Right lobe of liver (tissue), 6 donors: ENCODE results near the gene PKP3. TPM values are rescaled to one million over a fixed set of nuclear protein-coding genes. Genes with fewer than 3 reads are reported as not detected.
"Not testable (repeated sequence)": the region's sequence is repeated elsewhere in the genome, so short reads cannot be mapped to it uniquely, and the experiment has no call there.

Experiments
- ATAC-seq, 4 donors: fragments of 200-7000 bp; cut with Tn5 transposase; one replicate each; pipeline ENCODE4 v1.9.1; 2020; ENCODE audit warnings: mild to moderate bottlenecking in 4 of 4, moderate library complexity in 4 of 4
- DNase-seq, 3 donors: peaks; one replicate each; pipeline ENCODE4 v3.0.0-alpha.2; 2020
- H3K27ac ChIP-seq, 3 donors: fragments of 200-600 bp; one replicate each; pipeline ENCODE4 v1.8.0; 2022
- H3K27me3 ChIP-seq, 2 donors: fragments of 200-600 bp; one replicate each; pipeline ENCODE4 v1.8.0; 2022
- H3K36me3 ChIP-seq, 4 donors: fragments of 200-600 bp; sonication (generic) in 1 of 4; one replicate each; pipeline versions ENCODE4 v1.5.1 to v1.8.0; 2017 to 2022; ENCODE audit warnings: control low read depth in 1 of 4
- H3K4me1 ChIP-seq, 4 donors: fragments of 200-600 bp; sonication (generic) in 1 of 4; one replicate each; pipeline versions ENCODE4 v1.5.1 to v1.8.0; 2017 to 2022; ENCODE audit warnings: control low read depth in 1 of 4
- H3K4me3 ChIP-seq, 3 donors: fragments of 200-600 bp; one replicate each; pipeline ENCODE4 v1.8.0; 2022
- H3K9me3 ChIP-seq, 4 donors: fragments of 200-600 bp; sonication (generic) in 1 of 4; one replicate each; pipeline versions ENCODE4 v1.5.1 to v1.8.0; 2017 to 2022; ENCODE audit warnings: control low read depth in 1 of 4
- POLR2A ChIP-seq: fragments of 450-650 bp; IDR thresholded peaks from one replicate; pipeline ENCODE4 v1.6.1; 2017; ENCODE audit warnings: antibody characterized with exemption, mild to moderate bottlenecking
- WGBS: methylation state at CpG from one replicate; pipeline ENCODE4 v1.1.6; 2018; ENCODE audit warnings: low coverage, low lambda C conversion rate; ENCODE audit not compliant: insufficient coverage; ENCODE audit errors: missing lambda C conversion rate; 5-methylcytosine and 5-hydroxymethylcytosine counted together
- intact Hi-C, 2 donors: fragments of 100-400 bp; cut with DNase I; formaldehyde crosslinking; loops; one replicate each; pipeline versions ENCODE4 v1.11.2 to v1.14.1; 2022
- total RNA-seq, 6 experiments: library from RNA; depleted of rRNA in 2 of 6; stranded (reverse); fragments of >200 nt in 2 of 6; fragmentation: NEBNext Ultra II Directional in 3 of 6; extraction: Animal tissue kit (Norgen Biotek cat#: 25700) in 3 of 6; gene quantifications; one replicate each; pipeline versions ENCODE4 v1.1.0 to v1.2.4, GENCODE V29; 2016 to 2023
- TF ChIP-seq, protein P1 (sequence below), 4 donors: fragments of 200-600 bp in 3 of 4; fragments of 450-650 bp in 1 of 4; IDR thresholded peaks; one replicate each; pipeline versions ENCODE4 v1.5.1 to v1.8.0; 2016 to 2022; ENCODE audit warnings: antibody characterized with exemption in 4 of 4, mild to moderate bottlenecking in 2 of 4
- donor health status: DM: no; HTN: yes; CAD: no.
- donor health status: DM: no; HTN: no; CAD: no.
- donor health status: DM: no; HTN: no; CAD: no.
- donor health status: DM: no; HTN: yes; CAD: no.
- donor health status: DM: no; HTN: yes; CAD: no.

The PKP3 gene
- total RNA-seq, 6 experiments from 2014 or later, result 0.43 to 1.5 (median 0.47) TPM; not detected in 3

DNA sequence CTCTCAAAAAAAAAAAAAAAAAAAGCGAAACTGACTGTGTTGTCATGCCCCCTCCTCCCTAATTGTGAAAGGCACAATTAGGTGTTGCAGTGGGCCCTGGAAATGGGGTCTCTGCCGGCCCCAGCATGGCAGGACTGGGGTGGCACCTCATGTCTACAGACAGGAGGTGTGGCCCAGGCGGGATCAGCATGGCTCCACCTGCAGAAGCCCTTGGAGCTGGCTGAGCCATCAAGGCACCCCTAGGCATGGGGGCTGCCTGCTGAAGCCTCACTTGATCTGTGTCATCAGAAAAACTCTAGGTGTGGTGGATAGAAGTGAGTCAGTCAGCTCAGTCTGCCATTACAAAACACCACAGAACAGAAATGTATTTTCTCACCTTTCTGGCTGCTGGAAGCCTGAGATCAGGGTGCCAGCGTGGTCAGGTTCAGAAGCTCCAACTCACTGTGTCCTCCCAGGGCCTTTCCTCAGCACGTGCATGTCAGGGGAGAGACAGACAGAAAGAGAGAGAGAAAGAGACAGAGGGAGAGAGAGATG is 34.8 kb upstream of the PKP3 start:
- Histone ChIP-seq H3K4me1 (peaks cover 0 to 15% (median 7%) of the 10 kb centered on the region in 4 donors), H3K27me3 (no peaks in the 10 kb centered on the region), H3K9me3 (no peaks in the 10 kb centered on the region), H3K27ac (no peak overlapping the region), H3K4me3 (no peak overlapping the region), H3K36me3 (no peaks in the 10 kb centered on the region)
- WGBS, result 41% methylated on average over 2 of the region's 5 CpGs
- TF ChIP-seq, protein P1, sequence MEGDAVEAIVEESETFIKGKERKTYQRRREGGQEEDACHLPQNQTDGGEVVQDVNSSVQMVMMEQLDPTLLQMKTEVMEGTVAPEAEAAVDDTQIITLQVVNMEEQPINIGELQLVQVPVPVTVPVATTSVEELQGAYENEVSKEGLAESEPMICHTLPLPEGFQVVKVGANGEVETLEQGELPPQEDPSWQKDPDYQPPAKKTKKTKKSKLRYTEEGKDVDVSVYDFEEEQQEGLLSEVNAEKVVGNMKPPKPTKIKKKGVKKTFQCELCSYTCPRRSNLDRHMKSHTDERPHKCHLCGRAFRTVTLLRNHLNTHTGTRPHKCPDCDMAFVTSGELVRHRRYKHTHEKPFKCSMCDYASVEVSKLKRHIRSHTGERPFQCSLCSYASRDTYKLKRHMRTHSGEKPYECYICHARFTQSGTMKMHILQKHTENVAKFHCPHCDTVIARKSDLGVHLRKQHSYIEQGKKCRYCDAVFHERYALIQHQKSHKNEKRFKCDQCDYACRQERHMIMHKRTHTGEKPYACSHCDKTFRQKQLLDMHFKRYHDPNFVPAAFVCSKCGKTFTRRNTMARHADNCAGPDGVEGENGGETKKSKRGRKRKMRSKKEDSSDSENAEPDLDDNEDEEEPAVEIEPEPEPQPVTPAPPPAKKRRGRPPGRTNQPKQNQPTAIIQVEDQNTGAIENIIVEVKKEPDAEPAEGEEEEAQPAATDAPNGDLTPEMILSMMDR (IDR thresholded peaks at IDR 0.05), result no peak
- no peak for TF ChIP-seq POLR2A
- ATAC-seq (no peak), DNase-seq (peak in 2 of 3 donors; percentile 11 to 42)
- intact Hi-C loops, result loop anchor here in 1 of 2 donors (5.0 kb wide), 1 partner anchor 147 kb away; no protein-coding TSS in a partner anchor

DNA sequence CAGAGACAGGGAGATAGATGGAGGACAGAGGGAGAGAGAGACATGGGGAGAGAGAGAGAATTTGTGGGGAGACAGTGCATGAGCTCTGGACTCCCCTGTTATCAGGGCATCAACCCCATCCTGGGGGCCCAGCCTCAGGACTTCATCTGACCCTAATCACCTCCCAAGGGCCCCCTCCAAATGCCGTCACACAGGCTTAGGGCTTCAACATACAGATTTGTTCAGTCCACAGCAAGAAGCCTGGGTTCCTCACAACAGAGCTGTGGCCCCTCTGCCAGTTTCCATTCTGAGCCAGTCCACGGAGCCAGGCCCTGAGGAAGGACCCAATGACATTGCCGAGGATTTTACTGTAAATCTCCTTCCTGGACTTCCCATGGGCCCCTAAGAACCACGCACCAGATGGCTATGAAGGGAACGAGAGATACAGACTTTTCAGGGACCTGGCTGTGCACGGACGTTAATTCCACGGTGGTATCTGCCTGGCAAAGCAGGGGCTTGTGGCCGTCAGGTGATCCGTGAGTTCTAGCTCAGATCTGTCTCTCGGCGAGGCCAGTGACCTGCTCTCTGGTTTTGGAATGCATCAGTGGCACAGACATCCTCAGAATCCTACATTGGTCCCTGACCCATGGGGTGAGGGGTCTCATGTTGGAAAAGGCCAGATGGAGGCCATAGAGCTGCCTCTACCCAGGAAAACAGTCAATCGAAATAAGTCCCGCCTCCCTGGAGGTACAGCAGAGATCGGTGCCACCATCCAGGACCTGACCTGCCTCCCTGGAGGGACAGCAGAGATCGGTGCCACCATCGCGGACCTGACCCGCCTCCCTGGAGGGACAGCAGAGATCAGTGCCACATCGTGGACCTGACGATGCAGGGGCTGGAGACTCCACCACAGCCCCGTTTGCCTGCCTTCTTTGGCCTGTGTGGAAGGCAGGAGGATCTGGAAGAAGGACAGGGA is 33.4 kb upstream of the PKP3 start:
- Histone ChIP-seq H3K36me3 (no peaks in the 10 kb centered on the region), H3K9me3 (no peaks in the 10 kb centered on the region), H3K4me1 (peaks cover 0 to 2% (median under 1%) of the 10 kb centered on the region in 4 donors), H3K4me3 (no peak overlapping the region), H3K27ac (no peak overlapping the region), H3K27me3 (no peaks in the 10 kb centered on the region)
- intact Hi-C loops, result loop anchor here in 1 of 2 donors (10.0 kb wide), 2 partner anchors 56 to 106 kb away; partner anchors contain the start of gene IFITM2
- no peak for ATAC-seq
- TF ChIP-seq, protein P1 (IDR thresholded peaks at IDR 0.05), result no peak
- TF ChIP-seq POLR2A, result no peak
- DNase-seq, result peak in 1 of 3 donors; percentile 19
- 66% methylated on average over 8 of the region's 22 CpGs for WGBS

DNA sequence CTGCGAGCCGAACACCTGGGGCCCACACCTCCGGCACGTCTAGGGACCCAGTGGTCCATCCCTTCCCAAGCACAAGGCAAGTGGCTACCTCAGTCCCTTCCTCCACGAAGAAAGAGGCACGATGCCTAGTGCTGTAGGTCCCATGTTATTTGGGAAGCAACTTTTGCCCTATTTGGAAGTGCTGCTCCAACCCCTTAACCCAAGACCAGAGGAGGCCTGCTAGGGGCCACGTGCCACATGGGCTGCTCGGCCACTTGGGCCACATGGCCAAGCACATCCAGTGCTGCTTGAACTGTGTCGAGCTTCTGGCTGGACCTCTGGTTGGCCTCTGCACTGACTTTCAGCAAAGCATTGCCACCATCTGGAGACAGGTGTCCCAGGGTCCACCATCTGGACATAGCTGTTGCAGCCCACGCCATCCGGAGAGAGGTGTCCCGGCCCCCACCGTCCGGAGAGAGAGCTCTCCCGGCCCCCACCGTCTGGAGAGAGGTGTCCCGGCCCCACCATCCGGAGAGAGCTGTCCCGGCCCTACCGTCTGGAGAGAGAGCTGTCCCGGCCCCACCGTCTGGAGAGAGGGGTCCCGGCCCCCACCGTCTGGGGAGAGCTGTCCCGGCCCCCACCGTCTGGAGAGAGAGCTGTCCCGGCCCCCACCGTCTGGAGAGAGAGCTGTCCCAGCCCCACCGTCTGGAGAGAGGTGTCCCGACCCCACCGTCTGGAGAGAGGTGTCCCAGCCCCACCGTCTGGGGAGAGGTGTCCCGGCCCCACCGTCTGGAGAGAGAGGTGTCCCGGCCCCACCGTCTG is 31.2 kb upstream of the PKP3 start:
- DNase-seq, result peak in 1 of 3 donors; percentile 16
- H3K4me3 ChIP-seq, result no peak overlapping the region
- TF ChIP-seq POLR2A, result no peak
- TF ChIP-seq, protein P1 (IDR thresholded peaks at IDR 0.05), result no peak
- WGBS, result no CpG with 5 or more reads among the region's 36 CpGs
- no peak for ATAC-seq
- H3K4me1 ChIP-seq, result no peaks in the 10 kb centered on the region
- no peaks in the 10 kb centered on the region for H3K9me3 ChIP-seq
- H3K27ac ChIP-seq, result no peak overlapping the region
- H3K36me3 ChIP-seq, result no peaks in the 10 kb centered on the region
- intact Hi-C loops, result loop anchor here in 1 of 2 donors (10.0 kb wide), 2 partner anchors 58 to 108 kb away; partner anchors contain the start of gene IFITM2
- H3K27me3 ChIP-seq, result peaks cover 0 to 4% of the 10 kb centered on the region in 2 donors

DNA sequence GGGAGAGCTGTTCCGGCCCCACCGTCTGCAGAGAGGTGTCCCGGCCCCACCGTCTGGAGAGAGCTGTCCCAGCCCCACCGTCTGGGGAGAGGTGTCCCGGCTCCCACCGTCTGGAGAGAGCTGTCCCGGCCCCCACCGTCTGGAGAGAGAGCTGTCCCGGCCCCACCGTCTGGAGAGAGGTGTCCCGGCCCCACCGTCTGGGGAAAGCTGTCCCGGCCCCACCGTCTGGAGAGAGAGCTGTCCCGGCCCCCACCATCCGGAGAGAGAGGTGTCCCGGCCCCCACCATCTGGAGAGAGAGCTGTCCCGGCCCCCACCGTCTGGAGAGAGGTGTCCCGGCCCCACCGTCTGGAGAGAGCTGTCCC is 30.6 kb upstream of the PKP3 start:
- H3K9me3 ChIP-seq, H3K36me3 ChIP-seq, H3K4me3 ChIP-seq, H3K4me1 ChIP-seq, ATAC-seq, H3K27ac ChIP-seq, H3K27me3 ChIP-seq: not testable (repeated sequence)
- peak in 1 of 3 donors; percentile 11 for DNase-seq
- 82% methylated on average over 4 of the region's 22 CpGs for WGBS
- intact Hi-C loops, result loop anchor here in 1 of 2 donors (10.0 kb wide), 2 partner anchors 59 to 109 kb away; partner anchors contain the start of gene IFITM2
